ENCODE results near the gene DTD2.

DTD2 gene

GRCh38 chr14:31445703-31446102 lies 11.6 kb downstream of the DTD2 start:
- H3K9ac ChIP-seq (ENCODE audit: low read depth, low read length, poor library complexity, severe bottlenecking) = no peak overlapping the region
- no peaks in the 10 kb centered on the region for H3K9me3 ChIP-seq (ENCODE audit: insufficient read depth, low read depth, low read length)
- TF ChIP-seq EZH2phosphoT487 (IDR thresholded peaks at IDR 0.05; ENCODE audit: borderline replicate concordance) (no peak), CTCF (conservative IDR thresholded peaks at IDR 0.05; ENCODE audit: low read length) (no peak)
- H4K20me1 ChIP-seq (ENCODE audit: insufficient read depth, low read length, poor library complexity, severe bottlenecking) = no peaks in the 10 kb centered on the region
- no peak overlapping the region for H3K4me3 ChIP-seq (ENCODE audit: low read length, poor library complexity, severe bottlenecking)
- no peak overlapping the region for H2AFZ ChIP-seq (ENCODE audit: low read length)
- no peaks in the 10 kb centered on the region for H3K36me3 ChIP-seq (ENCODE audit: insufficient read depth, low read length)
- H3K4me2 ChIP-seq (ENCODE audit: low read depth, low read length, poor library complexity, severe bottlenecking) = no peak overlapping the region
- H3K79me2 ChIP-seq (ENCODE audit: insufficient read depth, low read length) = no peaks in the 10 kb centered on the region
- no peaks in the 10 kb centered on the region for H3F3A ChIP-seq (ENCODE audit: low read depth)
- H3K27me3 ChIP-seq (ENCODE audit: insufficient read depth, low read length, poor library complexity, severe bottlenecking) = no peaks in the 10 kb centered on the region
- no peaks in the 10 kb centered on the region for H3K4me1 ChIP-seq (ENCODE audit: insufficient read depth, low read length, poor library complexity, severe bottlenecking)
- H3K9me2 ChIP-seq (replicated peaks; ENCODE audit: low read depth, low read length) = no peaks in the 10 kb centered on the region

GRCh38 chr14:31442284-31442683 lies 15.0 kb downstream of the DTD2 start:
- Histone ChIP-seq H3K4me2 (ENCODE audit: low read depth, low read length, poor library complexity, severe bottlenecking) (no peak overlapping the region), H3K4me3 (ENCODE audit: low read length, poor library complexity, severe bottlenecking) (no peak overlapping the region), H3K9me2 (replicated peaks; ENCODE audit: low read depth, low read length) (no peaks in the 10 kb centered on the region), H3K9me3 (ENCODE audit: insufficient read depth, low read depth, low read length) (no peaks in the 10 kb centered on the region), H3F3A (ENCODE audit: low read depth) (no peaks in the 10 kb centered on the region), H4K20me1 (ENCODE audit: insufficient read depth, low read length, poor library complexity, severe bottlenecking) (no peaks in the 10 kb centered on the region), H3K9ac (ENCODE audit: low read depth, low read length, poor library complexity, severe bottlenecking) (no peak overlapping the region), H3K27me3 (ENCODE audit: insufficient read depth, low read length, poor library complexity, severe bottlenecking) (no peaks in the 10 kb centered on the region), H2AFZ (ENCODE audit: low read length) (no peak overlapping the region), H3K4me1 (ENCODE audit: insufficient read depth, low read length, poor library complexity, severe bottlenecking) (no peaks in the 10 kb centered on the region), H3K36me3 (ENCODE audit: insufficient read depth, low read length) (no peaks in the 10 kb centered on the region), H3K79me2 (ENCODE audit: insufficient read depth, low read length) (no peaks in the 10 kb centered on the region)
- no peak for TF ChIP-seq CTCF (conservative IDR thresholded peaks at IDR 0.05; ENCODE audit: low read length)
- no peak for TF ChIP-seq EZH2phosphoT487 (IDR thresholded peaks at IDR 0.05; ENCODE audit: borderline replicate concordance)

- H3K9me3 ChIP-seq (ENCODE audit: insufficient read depth, low read depth, low read length) = no peaks in the 10 kb centered on the region
- H3K4me2 ChIP-seq (ENCODE audit: low read depth, low read length, poor library complexity, severe bottlenecking) = no peak overlapping the region
- H3K27me3 ChIP-seq (ENCODE audit: insufficient read depth, low read length, poor library complexity, severe bottlenecking) = no peaks in the 10 kb centered on the region
- TF ChIP-seq CTCF (conservative IDR thresholded peaks at IDR 0.05; ENCODE audit: low read length) (no peak), EZH2phosphoT487 (IDR thresholded peaks at IDR 0.05; ENCODE audit: borderline replicate concordance) (no peak)
- H3K9me2 ChIP-seq (replicated peaks; ENCODE audit: low read depth, low read length) = no peaks in the 10 kb centered on the region
- H3K36me3 ChIP-seq (ENCODE audit: insufficient read depth, low read length) = no peaks in the 10 kb centered on the region
- H4K20me1 ChIP-seq (ENCODE audit: insufficient read depth, low read length, poor library complexity, severe bottlenecking) = no peaks in the 10 kb centered on the region
- no peak overlapping the region for H2AFZ ChIP-seq (ENCODE audit: low read length)
- H3K79me2 ChIP-seq (ENCODE audit: insufficient read depth, low read length) = no peaks in the 10 kb centered on the region
- H3K4me1 ChIP-seq (ENCODE audit: insufficient read depth, low read length, poor library complexity, severe bottlenecking) = no peaks in the 10 kb centered on the region
- H3K9ac ChIP-seq (ENCODE audit: low read depth, low read length, poor library complexity, severe bottlenecking) = no peak overlapping the region
- H3K4me3 ChIP-seq (ENCODE audit: low read length, poor library complexity, severe bottlenecking) = no peak overlapping the region
- no peaks in the 10 kb centered on the region for H3F3A ChIP-seq (ENCODE audit: low read depth)
Observed at GRCh38 chr14:31441273-31442111, 15.8 kb downstream of the DTD2 start.

Measured in Loucy (cell line).